Uterus (tissue), 4 donors: ENCODE data around the gene SBF2. TPM values are rescaled to one million over a fixed set of nuclear protein-coding genes. Genes with fewer than 3 reads are reported as not detected.

Source experiments
- DNase-seq, 2 donors: peaks; one replicate each; pipeline ENCODE4 v3.0.0-alpha.2; 2019 to 2020
- H3K27ac ChIP-seq, 2 donors: fragments of 200-600 bp; sonication (generic); 1 replicate in 1 of 2; 2 replicates in 1 of 2; pipeline ENCODE4 v1.5.1; 2016 to 2018
- H3K27me3 ChIP-seq, 2 donors: fragments of 200-600 bp; sonication (generic); one replicate each; pipeline ENCODE4 v1.5.1; 2018 to 2019; ENCODE audit warnings: control low read depth in 1 of 2
- H3K36me3 ChIP-seq, 2 donors: fragments of 200-600 bp; sonication (generic); one replicate each; pipeline ENCODE4 v1.5.1; 2019; ENCODE audit warnings: control low read depth in 1 of 2
- H3K4me1 ChIP-seq, 2 donors: fragments of 200-600 bp; sonication (generic); one replicate each; pipeline ENCODE4 v1.5.1; 2018 to 2019; ENCODE audit warnings: control low read depth in 1 of 2
- H3K4me3 ChIP-seq, 2 donors: fragments of 200-600 bp; sonication (generic); 1 replicate in 1 of 2; 2 replicates in 1 of 2; pipeline ENCODE4 v1.5.1; 2018 to 2019; ENCODE audit warnings: mild to moderate bottlenecking in 1 of 2
- H3K9me3 ChIP-seq, 2 donors: fragments of 200-600 bp; sonication (generic); one replicate each; pipeline ENCODE4 v1.5.1; 2019; ENCODE audit warnings: control low read depth in 1 of 2
- POLR2A ChIP-seq, 2 donors: fragments of 450-650 bp; IDR thresholded peaks; one replicate each; pipeline ENCODE4 v1.6.1; 2016; ENCODE audit warnings: antibody characterized with exemption in 2 of 2, mild to moderate bottlenecking in 1 of 2, moderate library complexity in 1 of 2
- intact Hi-C: fragments of 100-400 bp; cut with DNase I; formaldehyde crosslinking; loops from one replicate; pipeline ENCODE4 v1.15.1; 2023; ENCODE audit warnings: low total_unique reads
- total RNA-seq, 4 donors: library from RNA; depleted of rRNA in 3 of 4; stranded (reverse); fragments of >200 nt in 3 of 4; gene quantifications; one replicate each; pipeline versions ENCODE4 v1.1.0 to v1.2.4, GENCODE V29; 2014 to 2023
- TF ChIP-seq, protein P1 (sequence below), 4 experiments: fragments of 200-600 bp in 2 of 4; fragments of 450-650 bp in 2 of 4; sonication (generic) in 2 of 4; IDR thresholded peaks; one replicate each; pipeline ENCODE4 v1.5.1; 2016 to 2019; ENCODE audit warnings: antibody characterized with exemption in 4 of 4, mild to moderate bottlenecking in 2 of 4, moderate library complexity in 1 of 4
- donor health status: DM: yes; HTN: yes; CAD: no.

The SBF2 gene
- total RNA-seq, 4 donors from 2014 or later = 45.0 to 202 (median 98.0) TPM

DNA sequence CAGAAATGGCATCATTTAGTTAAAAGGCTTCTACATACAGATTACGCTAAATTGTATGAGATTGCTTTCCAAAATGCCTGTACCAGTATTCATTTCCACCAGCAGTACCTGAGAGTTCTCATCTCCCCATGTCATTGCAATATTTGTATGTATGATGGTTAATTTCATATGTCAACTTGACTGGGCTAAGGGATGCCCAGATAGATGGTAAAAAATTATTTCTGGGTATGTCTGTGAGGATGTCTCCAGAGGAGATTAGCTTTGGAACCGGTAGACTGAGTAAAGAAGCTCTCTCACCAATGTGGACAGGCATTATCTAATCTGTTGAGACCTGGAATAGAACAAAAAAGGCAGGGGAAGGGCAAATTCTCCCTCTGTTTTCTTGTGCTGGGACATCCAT is 17.8 kb upstream of the SBF2 start:
- Histone ChIP-seq H3K4me1 (no peaks in the 10 kb centered on the region), H3K9me3 (no peaks in the 10 kb centered on the region), H3K36me3 (no peaks in the 10 kb centered on the region), H3K27me3 (no peaks in the 10 kb centered on the region), H3K4me3 (no peak overlapping the region), H3K27ac (no peak overlapping the region)
- intact Hi-C loops = no loop called here
- no peak for DNase-seq
- TF ChIP-seq, protein P1, sequence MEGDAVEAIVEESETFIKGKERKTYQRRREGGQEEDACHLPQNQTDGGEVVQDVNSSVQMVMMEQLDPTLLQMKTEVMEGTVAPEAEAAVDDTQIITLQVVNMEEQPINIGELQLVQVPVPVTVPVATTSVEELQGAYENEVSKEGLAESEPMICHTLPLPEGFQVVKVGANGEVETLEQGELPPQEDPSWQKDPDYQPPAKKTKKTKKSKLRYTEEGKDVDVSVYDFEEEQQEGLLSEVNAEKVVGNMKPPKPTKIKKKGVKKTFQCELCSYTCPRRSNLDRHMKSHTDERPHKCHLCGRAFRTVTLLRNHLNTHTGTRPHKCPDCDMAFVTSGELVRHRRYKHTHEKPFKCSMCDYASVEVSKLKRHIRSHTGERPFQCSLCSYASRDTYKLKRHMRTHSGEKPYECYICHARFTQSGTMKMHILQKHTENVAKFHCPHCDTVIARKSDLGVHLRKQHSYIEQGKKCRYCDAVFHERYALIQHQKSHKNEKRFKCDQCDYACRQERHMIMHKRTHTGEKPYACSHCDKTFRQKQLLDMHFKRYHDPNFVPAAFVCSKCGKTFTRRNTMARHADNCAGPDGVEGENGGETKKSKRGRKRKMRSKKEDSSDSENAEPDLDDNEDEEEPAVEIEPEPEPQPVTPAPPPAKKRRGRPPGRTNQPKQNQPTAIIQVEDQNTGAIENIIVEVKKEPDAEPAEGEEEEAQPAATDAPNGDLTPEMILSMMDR (IDR thresholded peaks at IDR 0.05) = no peak
- no peak for TF ChIP-seq POLR2A (IDR thresholded peaks at IDR 0.05)

DNA sequence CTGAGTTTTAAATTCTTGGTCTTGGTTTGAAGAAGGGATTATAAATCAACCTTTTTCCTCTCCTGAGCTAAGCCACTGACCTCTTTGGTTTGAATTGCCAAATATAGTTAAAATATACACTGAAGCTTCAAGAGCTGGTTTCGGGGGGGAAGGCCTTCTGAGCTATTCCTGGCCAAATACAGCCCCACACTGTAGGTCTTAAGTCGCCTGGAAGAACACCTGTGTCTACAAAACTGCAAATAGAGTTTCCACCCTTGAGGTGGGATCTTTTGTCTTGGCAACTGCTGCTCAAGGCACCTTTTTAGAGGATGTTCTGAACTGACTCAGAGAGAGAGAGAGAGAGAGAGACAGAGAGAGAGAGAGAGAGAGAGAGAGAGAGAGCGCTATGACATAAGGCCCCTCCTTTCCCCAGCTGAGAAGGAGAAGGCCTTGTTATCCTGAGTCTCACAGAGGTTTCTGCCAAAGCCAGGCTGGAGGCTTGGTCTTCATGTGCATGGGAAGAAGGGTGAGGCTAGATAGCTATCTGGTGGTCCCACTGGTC is 16.4 kb upstream of the SBF2 start:
- Histone ChIP-seq H3K27ac (peak overlapping the region in 1 of 2 donors; percentile 95), H3K27me3 (no peaks in the 10 kb centered on the region), H3K9me3 (no peaks in the 10 kb centered on the region), H3K4me3 (no peak overlapping the region), H3K36me3 (no peaks in the 10 kb centered on the region), H3K4me1 (no peaks in the 10 kb centered on the region)
- TF ChIP-seq, protein P1 (IDR thresholded peaks at IDR 0.05) = peak in 1 of 4 experiments; percentile 14
- no peak for TF ChIP-seq POLR2A (IDR thresholded peaks at IDR 0.05)
- intact Hi-C loops = no loop called here
- DNase-seq = no peak

DNA sequence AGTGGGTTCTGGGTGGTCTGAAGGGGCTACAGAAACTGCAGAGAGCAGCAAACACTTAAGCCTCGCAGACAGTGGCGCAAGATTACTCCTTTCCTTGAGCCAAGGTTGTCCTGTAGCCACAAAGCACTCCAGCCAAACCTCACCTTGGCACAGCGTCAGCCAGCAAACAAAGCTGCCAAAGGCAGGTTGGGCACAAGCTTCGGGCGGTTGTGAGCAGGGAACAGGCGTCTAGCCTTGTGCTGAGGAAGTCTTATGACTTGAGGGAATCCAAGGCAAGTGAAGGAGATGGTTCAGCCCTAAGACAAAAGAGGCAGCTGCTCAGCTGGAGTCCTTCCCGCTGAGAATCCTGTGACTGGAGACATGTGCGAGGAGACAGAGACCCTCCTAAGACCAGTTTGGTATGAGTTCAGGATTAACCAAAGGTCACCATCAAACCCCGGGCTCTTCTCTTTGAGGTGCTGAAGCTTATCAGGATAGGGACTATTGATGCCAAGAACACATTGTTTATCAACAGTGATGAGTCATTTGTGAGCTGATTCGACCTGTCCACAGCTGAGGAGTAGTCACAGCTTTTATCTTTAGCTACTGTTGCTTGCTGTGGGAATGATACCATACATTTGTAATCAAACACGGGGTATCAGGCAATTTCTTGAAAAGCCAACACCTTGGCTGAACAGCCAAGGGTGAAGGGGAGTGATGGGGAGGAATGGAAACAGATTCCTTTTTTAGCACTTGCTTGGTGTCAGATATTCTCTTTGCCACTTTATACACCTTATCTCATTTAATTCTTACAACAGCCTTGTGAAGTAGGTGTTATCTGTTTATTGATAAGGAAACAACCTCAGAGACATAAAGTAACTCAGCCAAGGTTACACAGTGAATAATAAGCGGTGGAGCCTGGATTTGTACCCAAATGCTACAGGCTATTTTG is 15.4 kb upstream of the SBF2 start:
- intact Hi-C loops = loop anchor here (10.0 kb wide), 1 partner anchor 105 kb away; no protein-coding TSS in a partner anchor
- H3K4me1 ChIP-seq = no peaks in the 10 kb centered on the region
- H3K4me3 ChIP-seq = no peak overlapping the region
- no peaks in the 10 kb centered on the region for H3K36me3 ChIP-seq
- peak; percentile 40 to 46 for DNase-seq
- no peaks in the 10 kb centered on the region for H3K27me3 ChIP-seq
- peak overlapping the region; percentile 63 to 95 for H3K27ac ChIP-seq
- no peak for TF ChIP-seq POLR2A (IDR thresholded peaks at IDR 0.05)
- TF ChIP-seq, protein P1 (IDR thresholded peaks at IDR 0.05) = no peak
- H3K9me3 ChIP-seq = no peaks in the 10 kb centered on the region

DNA sequence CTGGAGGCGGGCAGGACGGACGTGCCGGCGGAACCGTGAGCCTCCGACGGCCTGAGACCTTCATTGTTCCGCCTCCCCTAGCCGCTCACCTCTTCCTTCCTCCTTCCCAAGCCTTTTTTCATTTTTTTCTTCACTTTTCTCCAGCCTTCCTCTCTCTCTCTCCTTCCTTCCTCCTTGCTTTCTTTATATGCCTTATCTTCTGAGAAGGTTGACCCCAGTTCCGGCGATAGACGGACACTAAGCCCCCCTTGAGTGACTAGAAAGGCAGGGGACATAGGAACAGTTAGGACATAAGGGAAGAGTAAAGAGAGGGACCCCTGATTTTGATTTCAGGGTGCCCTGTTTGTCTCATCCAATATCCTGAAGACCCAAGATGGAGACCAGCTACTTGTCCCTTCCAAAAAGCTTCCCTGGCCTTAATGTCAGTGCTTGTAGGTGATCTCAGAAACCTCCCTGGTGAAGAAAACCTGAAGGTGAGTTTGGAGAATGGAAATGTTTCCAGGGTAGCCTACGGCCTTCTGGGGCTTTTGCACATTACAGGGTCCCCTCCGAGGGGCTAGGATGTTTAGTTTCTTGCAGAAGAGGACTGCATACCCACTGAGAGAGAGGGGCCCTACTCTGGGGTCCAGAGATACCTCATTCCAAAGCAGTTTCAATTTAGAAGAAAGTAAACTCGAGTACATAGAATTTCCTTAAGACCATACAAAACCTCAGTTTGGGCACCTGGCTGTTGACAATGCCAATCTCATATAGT is 14.4 kb upstream of the SBF2 start:
- intact Hi-C loops = loop anchor here (10.0 kb wide), 1 partner anchor 104 kb away; no protein-coding TSS in a partner anchor
- no peaks in the 10 kb centered on the region for H3K4me1 ChIP-seq
- H3K27ac ChIP-seq = peak overlapping the region; percentile 63 to 95
- TF ChIP-seq POLR2A (IDR thresholded peaks at IDR 0.05) = peak in 1 of 2 donors; percentile 10
- TF ChIP-seq, protein P1 (IDR thresholded peaks at IDR 0.05) = no peak
- H3K36me3 ChIP-seq = no peaks in the 10 kb centered on the region
- DNase-seq = no peak
- H3K9me3 ChIP-seq = no peaks in the 10 kb centered on the region
- H3K27me3 ChIP-seq = no peaks in the 10 kb centered on the region
- peak overlapping the region; percentile 53 to 62 for H3K4me3 ChIP-seq
